Glutamatergic neuron (in vitro differentiated cells): ENCODE results near the gene TNRC6A. TPM values are rescaled to one million over a fixed set of nuclear protein-coding genes. Genes with fewer than 3 reads are reported as not detected.

Experiments
- total RNA-seq: library from RNA; stranded (reverse); fragmentation: NEBNext Ultra II Directional; extraction: Animal tissue kit (Norgen Biotek cat#: 25700); gene quantifications from one replicate; pipeline ENCODE4 v1.2.1, GENCODE V29; 2021; ENCODE audit not compliant: unreplicated experiment

Gene TNRC6A
- total RNA-seq, 1 donor from 2014 or later, result 91.6 TPM

Other genes starting within 250 kb of the TNRC6A start
- gene RBBP6, start 190.1 kb upstream of the TNRC6A start, total RNA-seq, result 56.9 TPM
- gene SLC5A11, start 116.3 kb downstream of the TNRC6A start, total RNA-seq, result not detected